ENCODE data around the gene TBC1D19.
A peak's percentile ranks its signal among the peaks of the same experiment; 100 is the strongest.
"Not testable (repeated sequence)": the region's sequence is repeated elsewhere in the genome, so short reads cannot be mapped to it uniquely, and the experiment has no call there.

Gene TBC1D19

GRCh38 chr4:26687728-26688127 is 103.8 kb downstream of the TBC1D19 start:
- DNase-seq = no peak

GRCh38 chr4:26690506-26690905 is 106.6 kb downstream of the TBC1D19 start:
- DNase-seq = no peak

- no peak for DNase-seq
These were observed 108.3 kb downstream of the TBC1D19 start for GRCh38 chr4:26692014-26692726.

- not testable (repeated sequence) for DNase-seq
These were observed 110.2 kb downstream of the TBC1D19 start for GRCh38 chr4:26694131-26694530.

GRCh38 chr4:26700110-26700509 is 116.2 kb downstream of the TBC1D19 start:
- DNase-seq = no peak

GRCh38 chr4:26701095-26701494 is 117.2 kb downstream of the TBC1D19 start:
- no peak for DNase-seq

GRCh38 chr4:26701786-26702227 is 117.9 kb downstream of the TBC1D19 start:
- DNase-seq = no peak

GRCh38 chr4:26707342-26707741 is 123.5 kb downstream of the TBC1D19 start:
- DNase-seq = no peak

GRCh38 chr4:26709246-26709645 is 125.4 kb downstream of the TBC1D19 start:
- DNase-seq = no peak

GRCh38 chr4:26713563-26714151 is 129.8 kb downstream of the TBC1D19 start:
- DNase-seq = no peak

GRCh38 chr4:26715636-26716242 is 131.9 kb downstream of the TBC1D19 start:
- DNase-seq = no peak

GRCh38 chr4:26717332-26717731 is 133.4 kb downstream of the TBC1D19 start:
- DNase-seq = no peak

GRCh38 chr4:26719954-26720552 is 136.2 kb downstream of the TBC1D19 start:
- peak; percentile 25 for DNase-seq

GRCh38 chr4:26721685-26722084 is 137.8 kb downstream of the TBC1D19 start:
- no peak for DNase-seq

- no peak for DNase-seq
These were observed 139.3 kb downstream of the TBC1D19 start for GRCh38 chr4:26723216-26723615.

- no peak for DNase-seq
These were observed 140.7 kb downstream of the TBC1D19 start for GRCh38 chr4:26724534-26724933.

- DNase-seq = no peak
These were observed 142.9 kb downstream of the TBC1D19 start for GRCh38 chr4:26726655-26727387.

GRCh38 chr4:26727844-26728243 is 144.0 kb downstream of the TBC1D19 start:
- no peak for DNase-seq

- DNase-seq = peak; percentile 45
These were observed 145.1 kb downstream of the TBC1D19 start for GRCh38 chr4:26729027-26729426.

GRCh38 chr4:26729547-26729946 is 145.7 kb downstream of the TBC1D19 start:
- DNase-seq = peak; percentile 2

GRCh38 chr4:26731351-26732035 is 147.6 kb downstream of the TBC1D19 start:
- DNase-seq = no peak

GRCh38 chr4:26732356-26732755 is 148.5 kb downstream of the TBC1D19 start:
- no peak for DNase-seq

GRCh38 chr4:26736621-26737020 is 152.7 kb downstream of the TBC1D19 start:
- DNase-seq = no peak
